A673 (cell line): ENCODE measurements around the gene TNS3. TPM values are rescaled to one million over a fixed set of nuclear protein-coding genes. Genes with fewer than 3 reads are reported as not detected.

Source experiments
- BruUV-seq: library from RNA; stranded (reverse); fragments of 400-500 nt; replicated peaks from 2 replicates; lab custom pipeline; 2021; lab: Mats Ljungman, UMichigan
- CTCF ChIA-PET: fragments of 300-600 bp; sonication (Branson Sonifier 250); formaldehyde crosslinking; loops from one replicate; lab custom pipeline; 2022; ENCODE audit warnings: antibody characterized with exemption; lab: Charles Lee
- POLR2A ChIA-PET: fragments of 300-600 bp; sonication (Branson Sonifier 250); formaldehyde crosslinking; loops from one replicate; lab custom pipeline; 2022; ENCODE audit warnings: antibody characterized with exemption; ENCODE audit not compliant: low non-redundant PET; lab: Charles Lee
- DNase-seq: peaks from one replicate; pipeline ENCODE4 v3.0.0-alpha.2; 2015; ENCODE audit warnings: low spot score
- H3K27ac ChIP-seq: fragments of 200-600 bp; sonication (generic); 2 replicates; pipeline ENCODE4 v1.5.1; 2016; ENCODE audit warnings: mixed run types, low read depth, mild to moderate bottlenecking, mixed read lengths, antibody characterized with exemption, low read length; ENCODE audit not compliant: poor library complexity, severe bottlenecking
- H3K27me3 ChIP-seq: fragments of 200-600 bp; sonication (generic); replicated peaks from 2 replicates; pipeline ENCODE4 v1.6.1; 2017; ENCODE audit warnings: mixed run types, low read depth, mild to moderate bottlenecking, mixed read lengths, antibody characterized with exemption, low read length; ENCODE audit not compliant: insufficient read depth, poor library complexity
- H3K36me3 ChIP-seq: fragments of 200-600 bp; sonication (generic); 2 replicates; pipeline ENCODE4 v1.6.1; 2016; ENCODE audit warnings: mixed run types, mild to moderate bottlenecking, mixed read lengths, antibody characterized with exemption, low read length; ENCODE audit not compliant: insufficient read depth, poor library complexity, severe bottlenecking
- H3K4me1 ChIP-seq: fragments of 200-600 bp; sonication (generic); 2 replicates; pipeline ENCODE4 v1.6.1; 2017; ENCODE audit warnings: mixed run types, mild to moderate bottlenecking, mixed read lengths, antibody characterized with exemption, low read length; ENCODE audit not compliant: insufficient read depth, poor library complexity, severe bottlenecking
- H3K4me3 ChIP-seq: fragments of 200-600 bp; sonication (generic); 2 replicates; pipeline ENCODE4 v1.5.1; 2016; ENCODE audit warnings: low read depth, mixed run types, mild to moderate bottlenecking, mixed read lengths, low read length; ENCODE audit not compliant: poor library complexity, severe bottlenecking
- H3K9me3 ChIP-seq: fragments of 200-600 bp; sonication (generic); 2 replicates; pipeline ENCODE4 v1.6.1; 2016; ENCODE audit warnings: mixed run types, low read depth, mild to moderate bottlenecking, mixed read lengths, antibody characterized with exemption, low read length; ENCODE audit not compliant: poor library complexity, severe bottlenecking
- CTCF ChIP-seq: fragments of 300-800, 200-600 bp; sonication (generic); conservative IDR thresholded peaks from 2 replicates; pipeline ENCODE4 v1.5.1; 2017; ENCODE audit warnings: low read depth, mild to moderate bottlenecking, antibody characterized with exemption, low read length, moderate library complexity, mixed read lengths
- EZH2 ChIP-seq: fragments of 200-600 bp; sonication (generic); IDR thresholded peaks from 2 replicates; pipeline ENCODE4 v1.6.1; 2017; ENCODE audit warnings: borderline replicate concordance, low read depth, mild to moderate bottlenecking, mixed read lengths, antibody characterized with exemption, low read length; ENCODE audit not compliant: poor library complexity, severe bottlenecking
- intact Hi-C: fragments of 100-400 bp; cut with micrococcal nuclease; formaldehyde crosslinking; loops from one replicate; pipeline ENCODE4 v1.10.0; 2022; ENCODE audit not compliant: unreplicated experiment
- total RNA-seq: library from RNA; stranded (reverse); gene quantifications from 2 replicates; pipeline ENCODE4 v1.2.3, GENCODE V29; 2021

The TNS3 gene
- total RNA-seq, 1 experiment from 2014 or later = not detected

DNA sequence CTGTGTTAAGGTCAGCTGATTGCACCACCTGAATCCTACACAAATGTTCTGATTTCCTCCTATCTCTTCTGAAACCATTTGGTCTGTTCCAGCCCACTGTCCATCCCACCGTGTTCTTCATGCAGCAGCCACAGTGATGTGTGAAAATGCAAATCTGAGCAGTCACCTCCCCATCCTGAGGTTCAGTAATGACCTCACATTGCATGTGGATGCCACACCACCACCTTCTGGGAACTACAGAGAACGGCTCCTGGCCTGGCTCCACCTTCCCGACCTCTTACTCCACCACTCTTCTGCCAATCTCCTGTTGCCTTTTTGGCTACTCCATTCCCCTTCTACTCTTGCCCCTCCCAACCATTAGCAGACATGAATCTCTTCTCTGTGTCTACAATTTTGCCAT, 244.4 kb downstream of the TNS3 start:
- Histone ChIP-seq H3K36me3 (no peaks in the 10 kb centered on the region), H3K27ac (no peak overlapping the region), H3K4me1 (no peaks in the 10 kb centered on the region), H3K27me3 (no peaks in the 10 kb centered on the region), H3K4me3 (no peak overlapping the region), H3K9me3 (no peaks in the 10 kb centered on the region)
- no peak for DNase-seq
- intact Hi-C loops = no loop called here
- ChIA-PET POLR2A (no interaction called here), CTCF (no interaction called here)
- no peak for TF ChIP-seq EZH2
- no peak for TF ChIP-seq CTCF
- no TSS peak for BruUV-seq

DNA sequence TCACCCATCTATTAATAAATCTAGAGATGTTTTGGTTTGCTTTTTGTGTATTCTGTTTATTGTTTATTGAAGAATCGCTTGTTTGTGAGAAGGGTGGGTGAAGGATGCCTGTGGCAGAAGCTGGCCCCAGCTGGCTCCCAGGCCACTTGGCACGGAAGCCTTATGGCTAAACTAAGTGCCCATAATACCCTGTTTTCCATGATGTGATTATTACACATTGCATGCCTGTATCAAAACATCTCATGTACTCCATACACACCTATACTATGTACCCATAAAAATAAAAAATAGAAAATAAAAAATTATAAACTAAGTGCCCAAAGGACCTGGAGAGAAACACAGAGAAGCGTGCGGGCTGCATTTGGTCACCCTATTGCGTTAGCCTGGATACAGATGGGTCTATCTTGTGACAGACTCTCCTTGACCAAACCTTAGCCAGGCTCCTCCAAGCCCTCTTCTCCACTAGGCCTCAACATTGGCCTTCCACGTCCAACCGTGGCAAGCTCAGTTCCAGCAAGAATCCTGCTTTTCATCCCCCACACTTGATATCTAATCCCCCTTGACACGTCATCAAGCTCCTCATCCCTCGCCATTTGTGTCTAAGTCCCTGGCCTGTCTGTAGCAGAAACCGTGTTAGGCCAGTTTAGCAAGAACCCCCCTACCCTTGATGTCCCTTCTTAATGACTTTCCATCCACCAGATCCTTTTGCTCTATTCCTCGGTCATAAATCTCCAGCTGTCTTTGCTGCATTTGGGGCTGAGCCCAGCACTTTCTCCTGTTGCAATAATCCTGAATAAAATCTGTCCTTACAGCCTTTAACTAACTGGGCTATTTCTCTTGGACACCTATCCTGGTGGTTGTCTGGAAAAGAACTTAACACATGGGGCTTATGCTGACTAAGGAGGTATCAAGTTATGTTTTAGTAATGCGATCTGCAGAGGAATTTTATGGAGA, 245.2 kb downstream of the TNS3 start:
- no peaks in the 10 kb centered on the region for H3K4me1 ChIP-seq
- intact Hi-C loops = no loop called here
- no peaks in the 10 kb centered on the region for H3K27me3 ChIP-seq
- POLR2A ChIA-PET = no interaction called here
- H3K4me3 ChIP-seq = no peak overlapping the region
- no peaks in the 10 kb centered on the region for H3K36me3 ChIP-seq
- no peaks in the 10 kb centered on the region for H3K9me3 ChIP-seq
- no peak for DNase-seq
- CTCF ChIA-PET = no interaction called here
- H3K27ac ChIP-seq = no peak overlapping the region
- TF ChIP-seq EZH2 (no peak), CTCF (no peak)
- BruUV-seq = no TSS peak

GRCh38 chr7:47335557-47336471, 246.1 kb downstream of the TNS3 start:
- Histone ChIP-seq H3K4me1 (no peaks in the 10 kb centered on the region), H3K9me3 (no peaks in the 10 kb centered on the region), H3K36me3 (no peaks in the 10 kb centered on the region), H3K27me3 (no peaks in the 10 kb centered on the region), H3K27ac (no peak overlapping the region), H3K4me3 (no peak overlapping the region)
- intact Hi-C loops = no loop called here
- BruUV-seq = no TSS peak
- CTCF ChIA-PET = no interaction called here
- TF ChIP-seq CTCF = no peak
- no peak for TF ChIP-seq EZH2
- no peak for DNase-seq
- POLR2A ChIA-PET = no interaction called here
